H9 (cell line): Measurements from ENCODE around the gene GPR83. TPM values are rescaled to one million over a fixed set of nuclear protein-coding genes. Genes with fewer than 3 reads are reported as not detected.

ENCODE experiments used
- DNase-seq: peaks from one replicate; pipeline ENCODE4 v3.0.0-alpha.2; 2017
- H2AFZ ChIP-seq: one replicate; pipeline ENCODE4 v1.6.1; 2013; ENCODE audit warnings: mild to moderate bottlenecking, low read length, control low read depth, moderate library complexity
- H2AK5ac ChIP-seq: 2 replicates; pipeline ENCODE4 v1.6.1; 2013; ENCODE audit warnings: low read length, control low read depth, mixed read lengths; ENCODE audit not compliant: insufficient read length
- H2BK120ac ChIP-seq: one replicate; pipeline ENCODE4 v1.6.1; 2013; ENCODE audit warnings: low read depth, mild to moderate bottlenecking, low read length, control low read depth, inconsistent platforms; ENCODE audit not compliant: poor library complexity, severe bottlenecking
- H2BK12ac ChIP-seq: 2 replicates; pipeline ENCODE4 v1.6.1; 2013; ENCODE audit warnings: low read length, control low read depth, mixed read lengths, low read depth; ENCODE audit not compliant: insufficient read length
- H2BK15ac ChIP-seq: 2 replicates; pipeline ENCODE4 v1.6.1; 2013; ENCODE audit warnings: low read depth, low read length, control low read depth
- H2BK20ac ChIP-seq: one replicate; pipeline ENCODE4 v1.6.1; 2013; ENCODE audit warnings: low read depth, mild to moderate bottlenecking, low read length, control low read depth, inconsistent platforms; ENCODE audit not compliant: poor library complexity, severe bottlenecking
- H2BK5ac ChIP-seq: 2 replicates; pipeline ENCODE4 v1.6.1; 2013; ENCODE audit warnings: low read length, control low read depth, mixed read lengths; ENCODE audit not compliant: insufficient read length
- H3K14ac ChIP-seq: 2 replicates; pipeline ENCODE4 v1.6.1; 2013; ENCODE audit warnings: low read length, control low read depth; ENCODE audit not compliant: insufficient read depth
- H3K18ac ChIP-seq: 2 replicates; pipeline ENCODE4 v1.6.1; 2013; ENCODE audit warnings: low read depth, mild to moderate bottlenecking, mixed read lengths, low read length, control low read depth; ENCODE audit not compliant: insufficient read length
- H3K23ac ChIP-seq: 2 replicates; pipeline ENCODE4 v1.6.1; 2013; ENCODE audit warnings: low read length, control low read depth, mixed read lengths, low read depth; ENCODE audit not compliant: insufficient read length
- H3K23me2 ChIP-seq: 2 replicates; pipeline ENCODE4 v1.6.1; 2013; ENCODE audit warnings: low read depth, mild to moderate bottlenecking, mixed read lengths, low read length, control low read depth; ENCODE audit not compliant: insufficient read length, poor library complexity, severe bottlenecking
- H3K27ac ChIP-seq: 2 replicates; pipeline ENCODE4 v1.5.1; 2013; ENCODE audit warnings: low read length, control low read depth, mixed read lengths, low read depth; ENCODE audit not compliant: insufficient read length
- H3K27me3 ChIP-seq: 2 replicates; pipeline ENCODE4 v1.6.1; 2013; ENCODE audit warnings: low read length, control low read depth, inconsistent platforms; ENCODE audit not compliant: insufficient read depth
- H3K4ac ChIP-seq: 2 replicates; pipeline ENCODE4 v1.6.1; 2013; ENCODE audit warnings: low read depth, mild to moderate bottlenecking, control low read depth, inconsistent platforms, low read length, moderate library complexity
- H3K4me1 ChIP-seq: 2 replicates; pipeline ENCODE4 v1.6.1; 2013; ENCODE audit warnings: low read length, control low read depth, inconsistent platforms; ENCODE audit not compliant: insufficient read depth
- H3K4me2 ChIP-seq: 2 replicates; pipeline ENCODE4 v1.6.1; 2013; ENCODE audit warnings: low read length, control low read depth, mixed read lengths; ENCODE audit not compliant: insufficient read length, insufficient read depth
- H3K56ac ChIP-seq: 2 replicates; pipeline ENCODE4 v1.6.1; 2013; ENCODE audit warnings: low read depth, mild to moderate bottlenecking, mixed read lengths, low read length, control low read depth; ENCODE audit not compliant: insufficient read length
- H3K79me1 ChIP-seq: 2 replicates; pipeline ENCODE4 v1.6.1; 2013; ENCODE audit warnings: low read depth, mild to moderate bottlenecking, moderate library complexity, low read length, control low read depth, inconsistent platforms; ENCODE audit not compliant: insufficient read depth, poor library complexity, severe bottlenecking
- H3K79me2 ChIP-seq: 2 replicates; pipeline ENCODE4 v1.6.1; 2013; ENCODE audit warnings: low read length, control low read depth, inconsistent platforms; ENCODE audit not compliant: insufficient read depth
- H3K9ac ChIP-seq: 2 replicates; pipeline ENCODE4 v1.6.1; 2013; ENCODE audit warnings: low read length, control low read depth, mixed read lengths; ENCODE audit not compliant: insufficient read length; ENCODE audit errors: extremely low read depth
- H3K9me3 ChIP-seq: one replicate; pipeline ENCODE4 v1.6.1; 2013; ENCODE audit warnings: low read depth, low read length, inconsistent platforms; ENCODE audit not compliant: control insufficient read depth
- H3T11ph ChIP-seq: one replicate; pipeline ENCODE4 v1.6.1; 2013; ENCODE audit warnings: mild to moderate bottlenecking, low read length, control low read depth, inconsistent platforms
- H4K20me1 ChIP-seq: one replicate; pipeline ENCODE4 v1.6.1; 2013; ENCODE audit not compliant: control insufficient read depth, insufficient read length, insufficient read depth
- H4K5ac ChIP-seq: 2 replicates; pipeline ENCODE4 v1.6.1; 2013; ENCODE audit warnings: low read depth, mild to moderate bottlenecking, mixed read lengths, low read length, control low read depth; ENCODE audit not compliant: insufficient read length
- H4K8ac ChIP-seq: replicated peaks from 2 replicates; pipeline ENCODE4 v1.6.1; 2013; ENCODE audit warnings: low read length, control low read depth, mixed read lengths, low read depth; ENCODE audit not compliant: insufficient read length
- H4K91ac ChIP-seq: 2 replicates; pipeline ENCODE4 v1.6.1; 2013; ENCODE audit warnings: low read depth, mild to moderate bottlenecking, moderate library complexity, mixed read lengths, low read length, control low read depth; ENCODE audit not compliant: insufficient read length
- H3K27ac Mint-ChIP-seq, 3 experiments: 2 replicates in 2 of 3; 3 replicates in 1 of 3; pipeline ENCODE4 v1.8.0; 2020 to 2021; ENCODE audit warnings: mixed read lengths in 3 of 3, mild to moderate bottlenecking in 1 of 3, moderate library complexity in 1 of 3
- H3K27me3 Mint-ChIP-seq: 2 replicates; pipeline ENCODE4 v1.8.0; 2021; ENCODE audit warnings: low read depth, mild to moderate bottlenecking, moderate library complexity, mixed read lengths
- H3K36me3 Mint-ChIP-seq, 3 experiments: 2 replicates in 2 of 3; 3 replicates in 1 of 3; pipeline ENCODE4 v1.8.0; 2020 to 2021; ENCODE audit warnings: low read depth in 3 of 3, mixed read lengths in 3 of 3; ENCODE audit not compliant: insufficient read depth in 1 of 3
- H3K4me1 Mint-ChIP-seq, 2 experiments: 2 replicates each; pipeline ENCODE4 v1.8.0; 2020; ENCODE audit warnings: mixed read lengths in 2 of 2
- H3K4me3 Mint-ChIP-seq, 2 experiments: 2 replicates in 1 of 2; 3 replicates in 1 of 2; pipeline ENCODE4 v1.8.0; 2020 to 2021; ENCODE audit warnings: mild to moderate bottlenecking in 2 of 2, mixed read lengths in 2 of 2, moderate library complexity in 1 of 2
- H3K9me3 Mint-ChIP-seq, 2 experiments: 2 replicates in 1 of 2; 3 replicates in 1 of 2; pipeline ENCODE4 v1.8.0; 2020; ENCODE audit warnings: mild to moderate bottlenecking in 2 of 2, mixed read lengths in 2 of 2, moderate library complexity in 1 of 2
- WGBS: extraction: QIAGEN DNeasy Blood & Tissue Kit; methylation state at CpG from one replicate; pipeline ENCODE4 v1.1.7; 2013; ENCODE audit warnings: missing lambda C conversion rate, low lambda C conversion rate, mixed read lengths; ENCODE audit not compliant: insufficient read length; ENCODE audit errors: extremely low coverage; 5-methylcytosine and 5-hydroxymethylcytosine counted together
- total RNA-seq: library from RNA; stranded (reverse); gene quantifications from 2 replicates; pipeline ENCODE4 v1.2.1, GENCODE V29; 2021
- TF ChIP-seq, protein P1 (sequence below): fragments of 200-600 bp; sonication (generic); conservative IDR thresholded peaks from 3 replicates; pipeline ENCODE4 v1.8.0; 2021; ENCODE audit warnings: antibody characterized with exemption, mild to moderate bottlenecking

Gene GPR83
- total RNA-seq, 1 experiment from 2014 or later = not detected

DNA sequence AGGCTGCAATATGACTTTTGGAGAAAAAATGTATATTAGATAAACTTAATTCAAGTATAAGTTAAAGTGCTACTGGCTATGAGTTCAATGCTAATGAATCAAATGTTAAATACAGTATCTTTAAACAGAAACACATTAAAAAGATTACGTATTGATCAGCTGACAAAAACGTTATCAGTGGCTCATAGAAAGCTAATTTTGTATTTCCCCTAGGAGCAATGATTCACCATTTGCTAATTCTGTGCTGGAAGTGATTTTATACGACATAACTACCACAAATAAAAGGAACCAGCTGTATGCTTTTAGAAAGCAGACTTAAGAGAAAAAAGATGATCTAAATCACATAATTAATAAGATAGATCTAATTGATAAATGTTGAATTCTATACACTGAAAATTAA lies 48.8 kb upstream of the GPR83 start:
- Histone ChIP-seq H3K9ac (no peak overlapping the region), H3K79me1 (no peaks in the 10 kb centered on the region), H3T11ph (no peak overlapping the region), H3K4me2 (no peak overlapping the region), H3K9me3 (no peaks in the 10 kb centered on the region), H3K4me1 (no peaks in the 10 kb centered on the region), H3K14ac (no peak overlapping the region), H3K4ac (no peak overlapping the region), H3K27ac (no peak overlapping the region), H3K23ac (no peak overlapping the region), H2BK5ac (no peak overlapping the region), H4K5ac (no peak overlapping the region), H4K91ac (no peak overlapping the region), H2AK5ac (no peak overlapping the region), H3K23me2 (no peaks in the 10 kb centered on the region), H3K18ac (no peak overlapping the region), H2AFZ (no peak overlapping the region), H3K79me2 (no peaks in the 10 kb centered on the region), H3K56ac (no peak overlapping the region), H3K27me3 (no peaks in the 10 kb centered on the region), H2BK120ac (no peak overlapping the region), H2BK20ac (no peak overlapping the region), H2BK15ac (no peak overlapping the region), H4K20me1 (no peaks in the 10 kb centered on the region), H4K8ac (no peak overlapping the region), H2BK12ac (no peak overlapping the region)
- Mint-ChIP-seq H3K27me3 (no peaks in the 10 kb centered on the region), H3K4me3 (no peak overlapping the region), H3K27ac (no peak overlapping the region), H3K36me3 (peaks cover 4 to 29% (median 25%) of the 10 kb centered on the region in 3 experiments; a peak in 6 of 7 replicates), H3K4me1 (no peaks in the 10 kb centered on the region), H3K9me3 (no peaks in the 10 kb centered on the region)
- TF ChIP-seq, protein P1, sequence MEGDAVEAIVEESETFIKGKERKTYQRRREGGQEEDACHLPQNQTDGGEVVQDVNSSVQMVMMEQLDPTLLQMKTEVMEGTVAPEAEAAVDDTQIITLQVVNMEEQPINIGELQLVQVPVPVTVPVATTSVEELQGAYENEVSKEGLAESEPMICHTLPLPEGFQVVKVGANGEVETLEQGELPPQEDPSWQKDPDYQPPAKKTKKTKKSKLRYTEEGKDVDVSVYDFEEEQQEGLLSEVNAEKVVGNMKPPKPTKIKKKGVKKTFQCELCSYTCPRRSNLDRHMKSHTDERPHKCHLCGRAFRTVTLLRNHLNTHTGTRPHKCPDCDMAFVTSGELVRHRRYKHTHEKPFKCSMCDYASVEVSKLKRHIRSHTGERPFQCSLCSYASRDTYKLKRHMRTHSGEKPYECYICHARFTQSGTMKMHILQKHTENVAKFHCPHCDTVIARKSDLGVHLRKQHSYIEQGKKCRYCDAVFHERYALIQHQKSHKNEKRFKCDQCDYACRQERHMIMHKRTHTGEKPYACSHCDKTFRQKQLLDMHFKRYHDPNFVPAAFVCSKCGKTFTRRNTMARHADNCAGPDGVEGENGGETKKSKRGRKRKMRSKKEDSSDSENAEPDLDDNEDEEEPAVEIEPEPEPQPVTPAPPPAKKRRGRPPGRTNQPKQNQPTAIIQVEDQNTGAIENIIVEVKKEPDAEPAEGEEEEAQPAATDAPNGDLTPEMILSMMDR = no peak
- DNase-seq = no peak
- no CpG with 5 or more reads among the region's 3 CpGs for whole genome bisulfite sequencing
